ENCODE measurements around the gene NPLOC4.

NPLOC4 gene

DNA sequence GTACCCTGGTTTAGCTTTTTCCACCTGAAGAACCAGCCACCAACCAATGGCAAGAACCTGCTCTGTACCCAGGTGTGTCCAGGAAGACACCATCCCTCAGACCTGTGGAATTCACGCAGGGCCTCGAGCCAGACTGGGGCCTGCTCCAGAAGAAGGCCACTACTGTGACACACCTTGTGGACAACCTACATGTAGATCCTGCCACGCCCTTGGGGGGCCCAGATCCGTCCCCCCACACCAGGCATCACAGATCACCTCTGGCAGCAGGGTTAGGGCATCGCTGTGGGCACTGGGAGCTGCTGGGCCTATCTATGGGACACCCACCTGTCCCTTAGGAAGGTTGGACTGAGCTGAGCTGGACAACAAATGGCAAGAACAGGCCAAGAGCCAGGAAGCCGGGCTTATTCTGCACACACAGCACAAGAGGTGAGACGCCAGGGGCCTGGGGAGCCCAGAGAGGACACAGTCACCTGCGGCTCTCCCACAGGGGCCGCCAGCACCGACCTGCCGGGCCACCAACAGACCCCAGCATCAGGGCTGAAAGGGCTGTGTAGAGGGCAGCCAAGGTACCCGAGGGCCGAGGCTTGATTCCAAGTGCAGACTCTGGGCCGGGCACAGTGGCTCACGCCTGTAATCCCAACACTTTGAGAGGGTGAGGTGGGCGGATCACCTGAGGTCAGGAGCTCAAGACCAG is 92.5 kb downstream of the NPLOC4 start:
- no peak for DNase-seq

DNA sequence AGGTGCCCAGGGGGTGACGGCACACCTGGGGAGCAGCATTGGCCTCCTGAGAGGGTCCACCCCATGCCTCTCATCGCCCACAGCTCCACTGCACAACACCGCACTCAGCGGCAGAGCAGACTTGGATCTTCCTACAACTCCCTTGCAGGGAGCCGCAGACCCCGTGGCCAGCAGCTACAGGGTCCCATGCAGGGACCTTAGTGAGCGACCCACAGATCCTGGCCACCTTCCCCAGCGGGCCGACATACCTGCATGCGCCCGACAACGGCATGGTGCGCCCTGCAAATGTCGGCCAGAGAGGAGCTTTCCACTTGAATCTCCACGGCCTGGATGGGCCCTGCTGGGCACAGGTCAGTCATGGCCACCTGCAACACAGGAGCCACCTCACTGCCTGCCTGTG is 93.2 kb downstream of the NPLOC4 start:
- no peak for DNase-seq

DNA sequence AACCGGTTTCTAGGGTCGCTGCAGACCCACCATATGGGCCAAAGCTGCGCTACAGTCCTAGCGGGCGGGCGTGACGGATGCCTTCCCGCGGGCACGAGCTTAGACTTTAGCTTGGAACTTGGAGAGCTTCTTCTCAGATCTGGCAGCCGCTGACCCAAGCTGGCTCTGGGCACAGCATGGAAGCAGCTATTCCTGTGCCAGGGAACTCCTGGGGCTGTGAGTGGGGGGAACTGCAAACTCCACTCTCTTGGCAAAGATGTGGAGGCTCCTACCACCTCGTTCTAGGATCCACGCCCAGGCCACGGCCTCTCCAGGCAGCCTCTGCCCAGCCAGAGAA is 93.6 kb downstream of the NPLOC4 start:
- no peak for DNase-seq

DNA sequence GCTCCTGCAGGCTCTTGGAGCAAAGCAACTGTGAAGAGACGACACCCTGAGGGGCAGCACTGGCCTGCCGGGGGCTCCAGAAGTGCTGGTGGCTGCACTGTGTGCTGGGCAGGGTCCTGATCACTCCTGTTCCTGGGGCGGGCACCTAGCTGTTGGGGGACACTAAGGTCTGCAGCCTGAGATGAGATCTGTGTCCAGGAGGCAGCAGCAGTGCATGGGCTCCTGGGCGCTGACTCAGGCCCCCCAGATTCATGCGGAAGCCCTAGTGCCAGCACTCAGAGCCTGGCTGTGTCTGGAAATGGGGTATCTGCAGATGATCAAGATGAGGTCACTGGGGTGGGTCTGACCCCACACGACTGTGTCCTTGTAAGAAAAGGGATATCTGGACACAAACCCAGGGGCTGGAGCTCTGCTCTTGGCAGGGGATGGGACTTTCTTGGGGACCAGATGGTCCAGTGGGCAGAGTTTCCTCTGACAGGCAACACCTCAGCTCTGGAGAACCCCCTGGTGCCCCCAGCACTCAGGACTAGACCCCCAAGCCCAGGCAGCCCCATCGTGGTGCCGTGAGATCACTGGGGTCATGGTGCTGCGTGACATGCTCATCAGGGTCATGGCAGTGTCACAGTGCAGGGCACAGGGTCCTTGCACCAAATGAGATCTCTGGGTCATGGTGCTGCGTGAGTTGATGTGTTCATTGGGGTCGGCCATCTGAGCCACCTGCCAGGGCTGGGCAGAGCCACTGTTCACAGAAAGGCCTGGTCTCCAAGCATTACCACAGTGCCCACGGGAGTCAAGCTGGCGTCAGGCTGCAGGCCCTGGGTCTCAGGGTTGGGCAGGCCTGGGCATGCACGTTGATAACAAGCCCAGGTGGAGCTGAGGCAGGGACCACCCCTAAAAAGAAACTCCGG is 94.2 kb downstream of the NPLOC4 start:
- no peak for DNase-seq

DNA sequence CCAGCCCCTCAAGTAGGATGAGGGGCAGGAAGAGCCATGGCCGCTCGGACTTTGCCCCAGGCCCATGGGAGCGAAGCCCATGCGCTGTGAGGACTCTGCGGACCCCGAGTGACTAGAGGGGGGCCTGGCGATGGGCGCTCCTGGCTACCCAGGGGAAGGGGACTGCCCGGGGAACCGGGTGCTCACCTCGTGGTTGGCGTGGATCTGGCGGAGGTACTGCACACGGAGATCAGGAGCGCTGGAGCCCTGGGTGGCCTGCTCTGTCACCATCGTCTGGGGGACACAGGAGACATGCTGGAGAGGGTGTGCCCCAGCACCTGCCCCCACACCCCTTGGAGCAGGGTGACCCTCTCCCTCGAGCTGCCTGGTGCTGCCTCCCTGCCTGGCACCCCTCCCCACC is 95.8 kb downstream of the NPLOC4 start:
- DNase-seq, result no peak

DNA sequence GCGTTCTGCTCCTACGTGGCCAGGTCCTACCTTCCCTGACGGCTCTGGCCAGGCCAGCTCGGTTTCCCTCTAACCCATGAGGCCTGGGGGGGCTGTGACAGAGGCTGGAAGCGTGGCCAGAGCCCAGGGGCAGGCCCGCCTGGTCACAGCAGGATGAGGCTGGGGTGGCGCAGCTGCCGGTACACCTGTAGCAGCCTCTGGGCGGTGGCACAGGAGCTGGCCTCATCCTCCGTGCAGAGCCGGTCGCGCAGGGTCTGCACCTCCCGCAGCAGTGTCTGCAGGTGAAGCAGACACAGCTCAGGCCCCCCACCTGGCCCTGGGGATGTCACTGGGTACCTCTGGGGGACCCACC is 96.3 kb downstream of the NPLOC4 start:
- no peak for DNase-seq

DNA sequence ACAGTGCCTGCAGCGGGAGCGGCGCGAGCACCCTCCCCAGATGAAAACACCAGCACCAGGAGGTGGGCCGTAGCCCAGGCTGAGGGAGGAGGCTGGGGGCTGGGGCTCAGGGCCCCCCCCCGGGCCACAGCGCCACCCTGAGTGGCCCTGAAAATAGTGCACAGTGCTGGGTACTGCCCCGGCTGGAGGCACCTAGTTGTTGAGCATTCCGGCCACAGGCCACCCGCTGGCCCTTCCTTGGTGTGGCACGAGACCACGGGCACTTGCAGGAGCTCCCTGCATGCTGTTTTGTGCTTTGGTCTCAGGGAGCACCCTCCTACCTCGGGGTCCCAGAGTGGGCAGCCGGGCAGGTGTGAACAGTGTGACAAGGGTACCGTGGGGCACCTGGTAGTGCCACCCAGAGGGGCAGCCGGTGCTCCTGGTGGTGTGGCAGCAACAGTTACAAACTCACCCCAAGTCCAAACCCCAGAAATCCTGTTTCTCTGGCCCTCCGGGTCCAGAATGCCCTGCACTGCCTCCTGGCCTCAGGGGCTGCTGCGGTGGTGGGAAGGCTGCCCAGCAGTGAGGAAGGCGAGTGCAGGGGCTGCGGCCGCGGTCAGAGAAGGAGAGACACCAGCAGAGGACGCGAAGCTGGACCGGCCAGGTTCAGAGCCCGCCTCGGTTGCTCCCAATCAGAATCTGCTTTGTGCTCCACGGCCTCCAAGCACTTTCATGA is 96.8 kb downstream of the NPLOC4 start:
- DNase-seq, result no peak

DNA sequence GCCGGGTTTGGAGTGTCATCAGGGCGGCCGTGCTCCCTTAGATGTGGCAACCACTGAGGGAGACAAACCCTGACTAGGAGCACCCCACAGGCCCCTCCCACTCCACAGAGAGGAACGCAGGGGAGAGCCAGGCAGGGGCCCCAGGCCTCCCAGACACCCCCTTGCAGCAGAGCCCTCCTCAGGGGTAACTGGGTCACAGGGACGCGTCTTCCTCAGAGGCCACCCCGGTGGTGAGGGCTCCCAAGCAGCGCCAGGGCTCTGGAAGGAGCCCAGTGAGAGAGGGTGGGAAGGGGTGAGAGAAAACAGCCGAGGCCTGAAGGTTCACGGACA is 97.4 kb downstream of the NPLOC4 start:
- no peak for DNase-seq

DNA sequence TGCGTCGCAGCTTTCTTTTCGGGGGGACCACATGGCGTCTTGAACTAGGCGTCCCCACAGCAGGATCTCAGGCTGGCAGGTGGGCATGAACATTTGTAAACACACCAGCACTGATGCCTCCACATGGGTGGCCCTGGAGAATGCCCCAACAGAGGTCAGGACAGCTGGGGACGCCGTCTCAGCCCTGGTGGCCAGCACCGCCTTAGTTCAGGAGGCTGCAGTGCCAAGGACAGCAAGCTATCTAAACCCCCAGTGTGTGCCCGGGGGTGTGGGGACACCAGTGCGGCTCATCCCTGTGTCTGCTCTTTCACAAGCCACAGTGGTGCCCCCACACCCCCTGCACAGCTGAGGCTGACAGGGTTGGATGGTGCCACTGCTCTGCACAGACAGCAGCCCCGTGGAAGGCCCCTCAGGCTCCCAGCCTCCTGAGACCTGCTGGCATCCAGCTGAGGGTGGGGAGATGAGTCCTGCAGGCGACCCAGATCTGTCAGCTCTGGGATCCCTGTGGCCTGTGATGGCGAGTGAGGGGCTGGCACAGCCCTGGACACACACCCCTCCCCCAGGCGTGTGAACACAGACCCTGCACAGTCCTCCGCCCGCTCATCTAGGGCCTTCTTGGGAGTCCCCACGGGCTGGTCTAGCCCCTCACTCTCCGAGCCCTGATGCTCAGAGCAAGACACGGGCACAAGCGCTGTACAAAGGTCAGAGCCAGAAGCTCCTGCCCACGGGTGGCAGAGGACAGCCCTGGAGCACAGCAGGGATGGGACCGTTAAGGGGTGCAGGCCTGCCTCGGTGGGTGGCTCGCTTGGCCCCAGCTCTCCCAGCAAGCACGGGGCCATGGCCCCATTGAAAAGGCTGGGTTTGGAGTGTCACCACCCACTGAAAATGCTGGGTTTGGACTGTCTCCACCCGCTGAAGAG is 98.0 kb downstream of the NPLOC4 start:
- DNase-seq, result no peak

DNA sequence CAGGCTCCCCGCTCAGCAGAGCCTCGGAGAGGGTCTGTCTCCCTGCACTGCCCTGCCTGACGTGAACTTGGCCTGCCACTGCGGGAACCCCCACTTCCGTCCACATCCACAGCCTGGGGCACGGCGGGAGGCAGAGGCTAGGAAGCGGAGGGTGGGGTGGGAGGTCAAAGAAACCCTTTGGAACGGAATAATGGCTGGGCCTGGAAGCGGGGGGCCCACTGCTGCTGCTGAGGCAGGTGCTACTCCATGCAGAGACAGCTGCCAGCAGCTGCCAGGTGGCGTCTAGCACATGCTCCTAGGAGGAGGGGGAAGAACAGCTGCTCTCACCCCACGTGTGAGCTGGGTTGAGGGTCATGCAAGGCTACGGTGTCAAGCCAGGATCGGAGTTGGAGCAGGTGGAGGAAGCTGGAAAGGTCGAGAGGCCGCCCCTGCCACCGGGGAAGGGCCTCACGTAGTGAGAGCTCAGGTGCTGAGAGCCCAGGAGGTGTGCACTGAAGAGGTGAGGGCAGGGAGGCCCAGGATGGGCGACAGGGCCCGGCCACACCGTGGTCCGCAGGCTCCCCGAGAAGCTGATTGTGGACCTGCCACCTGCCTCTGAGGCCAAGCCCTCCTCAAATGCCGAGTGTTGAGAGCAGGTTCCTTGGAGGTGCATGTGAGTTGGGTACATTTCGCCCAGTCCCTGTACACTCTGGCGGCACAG is 98.9 kb downstream of the NPLOC4 start:
- no peak for DNase-seq

DNA sequence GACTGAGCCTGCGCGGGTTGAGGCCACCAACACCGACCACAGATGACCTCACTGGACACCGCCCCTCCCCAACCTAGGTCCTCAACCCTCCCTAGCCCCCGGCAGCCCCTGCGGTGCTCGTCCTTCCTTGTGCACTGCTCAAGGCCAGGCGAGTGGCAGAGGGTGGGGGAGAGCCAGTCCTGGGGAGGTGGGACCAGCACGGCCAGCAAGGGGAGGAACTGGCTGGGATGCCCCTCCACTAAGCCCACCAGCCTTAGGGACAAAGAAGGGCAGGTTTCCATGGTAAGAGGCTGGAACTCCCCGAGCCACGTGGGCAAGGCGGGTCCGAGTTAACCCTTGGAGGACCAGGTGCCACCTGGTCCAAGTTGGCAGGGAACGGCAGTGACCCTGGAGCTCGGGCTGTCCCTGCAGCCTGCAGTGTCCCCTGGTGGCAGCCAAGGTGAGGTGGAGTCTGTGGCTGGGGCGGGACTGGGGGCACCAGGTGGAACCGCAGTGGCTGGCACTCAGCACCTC is 99.5 kb downstream of the NPLOC4 start:
- DNase-seq, result peak in 1 of 2 experiments; percentile 15

DNA sequence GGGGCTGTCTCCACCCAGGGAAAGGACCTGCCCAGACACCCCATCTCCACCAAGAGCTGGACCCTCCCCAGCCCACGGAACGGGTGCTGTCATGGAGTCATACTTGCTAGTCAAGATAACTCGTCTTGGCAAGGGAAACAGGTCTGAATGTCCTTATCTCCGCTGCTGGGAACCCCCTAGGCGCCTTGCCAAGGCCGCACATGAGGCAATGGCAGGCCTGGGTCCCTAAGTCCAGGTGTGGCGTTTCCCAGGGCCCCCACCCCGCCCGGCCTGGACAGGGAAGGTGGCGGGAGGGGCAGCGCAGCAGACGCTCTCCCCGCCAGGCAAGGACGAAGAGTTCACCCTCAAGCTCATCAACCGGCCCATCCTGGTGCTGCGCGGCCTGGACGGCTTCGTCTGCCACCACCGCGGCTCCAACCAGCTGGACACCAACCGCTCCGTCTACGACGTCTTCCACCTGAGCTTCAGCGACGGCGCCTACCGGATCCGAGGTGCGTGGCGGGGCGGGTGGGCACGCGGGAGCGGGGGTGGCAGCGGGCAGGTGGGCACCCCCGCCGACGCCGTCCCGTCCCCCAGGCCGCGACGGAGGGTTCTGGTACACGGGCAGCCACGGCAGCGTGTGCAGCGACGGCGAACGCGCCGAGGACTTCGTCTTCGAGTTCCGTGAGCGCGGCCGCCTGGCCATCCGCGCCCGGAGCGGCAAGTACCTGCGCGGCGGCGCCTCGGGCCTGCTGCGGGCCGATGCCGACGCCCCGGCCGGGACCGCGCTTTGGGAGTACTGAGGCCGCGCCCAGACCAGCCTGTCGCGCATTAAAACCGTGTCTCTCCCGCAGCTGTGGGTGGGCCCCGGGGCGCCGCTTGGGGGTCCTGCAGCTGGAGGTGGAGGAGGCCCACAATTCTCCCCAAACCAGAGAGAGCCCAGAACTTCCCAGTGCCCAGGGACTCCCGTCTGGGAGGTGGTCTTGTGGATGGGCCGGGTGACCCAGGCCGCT is 100.3 kb downstream of the NPLOC4 start:
- no peak for DNase-seq

DNA sequence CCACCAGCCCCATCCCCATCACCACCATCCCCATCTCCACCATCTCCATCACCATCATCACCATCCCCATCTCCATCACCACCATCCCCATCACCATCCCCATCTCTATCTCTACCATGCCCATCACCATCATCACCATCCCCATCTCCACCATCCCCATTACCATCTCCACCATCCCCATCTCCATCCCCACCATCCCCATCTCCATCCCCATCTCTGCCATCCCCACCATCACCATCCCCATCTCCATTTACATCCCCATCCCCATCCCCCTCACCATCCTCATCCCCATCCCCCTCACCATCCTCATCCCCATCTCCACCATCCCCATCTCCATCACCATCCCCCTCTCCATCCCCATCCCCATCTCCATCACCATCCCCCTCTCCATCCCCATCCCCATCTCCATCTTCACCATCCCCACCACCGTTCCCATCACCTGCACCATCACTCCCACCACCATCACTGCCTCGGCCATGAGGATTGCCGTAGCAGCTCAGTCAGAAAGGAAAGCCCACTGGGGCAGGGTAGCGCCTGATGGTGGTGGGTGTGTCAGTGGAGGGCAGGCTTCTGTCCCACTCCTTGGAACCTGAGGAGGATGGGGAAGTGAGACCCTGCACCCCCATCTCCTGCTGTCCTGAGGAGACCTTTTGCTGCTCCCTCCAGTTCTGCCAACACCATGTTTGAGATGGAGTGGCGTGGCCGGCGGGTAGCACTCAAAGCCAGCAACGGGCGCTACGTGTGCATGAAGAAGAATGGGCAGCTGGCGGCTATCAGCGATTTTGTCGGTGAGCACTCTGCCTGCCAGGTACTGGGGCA is 101.2 kb downstream of the NPLOC4 start:
- no peak for DNase-seq

DNA sequence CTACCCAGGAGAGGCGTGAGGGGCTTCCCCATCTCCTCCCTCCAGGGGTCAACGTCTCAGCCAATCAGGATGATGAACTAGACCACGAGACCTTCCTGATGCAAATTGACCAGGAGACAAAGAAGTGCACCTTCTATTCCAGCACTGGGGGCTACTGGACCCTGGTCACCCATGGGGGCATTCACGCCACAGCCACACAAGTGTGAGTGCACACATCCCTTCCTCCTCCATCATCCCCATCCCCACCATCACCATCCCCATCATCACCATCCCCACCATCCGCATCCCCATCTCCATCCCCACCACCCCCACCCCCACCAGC is 101.9 kb downstream of the NPLOC4 start:
- no peak for DNase-seq

DNA sequence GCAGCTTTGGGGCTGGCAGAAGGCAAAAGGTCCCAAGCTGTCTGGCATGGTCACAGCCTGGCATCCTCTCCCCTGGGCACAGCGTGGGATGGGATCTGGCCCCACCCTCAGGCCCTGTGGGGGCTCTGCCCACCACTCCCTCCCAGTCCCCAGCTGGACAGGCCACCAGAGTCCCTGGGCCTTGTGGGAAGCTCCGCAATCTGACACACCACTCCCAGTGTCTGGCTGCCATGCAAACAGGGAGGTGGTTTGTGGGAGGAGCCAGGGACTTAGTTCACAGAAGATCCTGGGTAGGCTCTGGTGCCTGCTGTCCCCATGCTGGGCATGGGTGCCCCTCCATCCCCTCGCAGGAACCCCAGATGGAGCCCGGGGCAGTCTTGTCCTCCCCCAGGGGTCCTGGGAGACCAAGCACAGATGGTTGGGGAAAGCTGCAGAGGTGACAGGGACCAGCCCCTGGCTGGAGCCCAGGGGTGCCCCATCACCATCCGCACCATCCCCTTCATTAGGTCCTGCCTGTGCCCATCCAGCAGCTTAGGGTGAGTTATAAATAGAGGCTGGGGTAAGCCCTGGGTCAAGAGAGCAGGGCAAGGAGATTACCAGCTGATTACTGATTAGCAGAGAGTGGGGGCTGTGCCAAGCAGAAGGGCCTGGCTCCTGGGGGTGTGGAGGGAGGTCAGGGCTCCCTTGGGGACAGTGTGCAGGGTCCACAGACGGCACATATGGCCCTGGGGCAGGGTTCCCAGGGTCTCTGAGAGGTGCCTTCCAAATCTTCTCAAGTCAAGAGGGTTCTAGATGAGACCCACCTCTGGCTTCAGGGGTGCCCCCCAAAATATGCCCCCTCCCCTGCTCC is 102.5 kb downstream of the NPLOC4 start:
- DNase-seq, result no peak

DNA sequence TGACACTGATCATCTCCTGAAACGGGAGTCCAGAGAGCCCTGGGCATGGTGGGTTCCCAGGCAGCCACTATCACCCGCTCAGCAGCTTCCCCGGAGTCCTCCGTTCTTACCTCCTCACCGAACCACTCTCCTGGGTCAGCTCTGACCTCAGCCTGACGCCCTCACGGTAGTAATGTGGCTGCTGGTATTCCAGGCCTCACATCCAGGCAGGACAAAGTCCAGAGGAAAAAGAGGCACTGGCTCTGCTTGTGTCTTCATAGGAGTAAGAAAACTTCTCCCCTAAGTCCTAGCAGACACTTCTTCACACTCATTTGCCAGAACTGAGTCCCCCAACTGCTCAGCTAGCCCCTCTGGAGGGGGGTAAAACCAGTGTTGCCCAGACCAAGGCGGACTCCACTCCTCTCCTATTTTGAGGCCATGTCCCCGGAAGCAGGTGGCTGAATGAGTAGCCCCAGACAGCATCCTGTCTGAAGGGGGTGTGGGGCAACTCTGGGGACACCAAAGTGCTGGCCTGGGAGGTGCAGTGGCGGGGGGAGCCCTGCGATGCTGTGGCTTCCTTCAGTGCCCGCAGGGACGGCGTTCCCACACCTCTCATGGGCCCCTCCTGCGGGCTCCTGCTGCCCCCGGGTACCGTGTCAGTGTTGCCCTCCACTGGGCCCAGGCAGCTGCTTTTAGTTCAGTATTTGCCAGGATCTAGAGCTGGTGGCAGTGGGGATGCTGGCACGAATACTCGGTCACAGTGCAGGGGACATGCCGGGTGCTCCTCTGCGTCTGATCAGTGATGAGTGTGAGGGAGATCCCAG is 103.4 kb downstream of the NPLOC4 start:
- no peak for DNase-seq

DNA sequence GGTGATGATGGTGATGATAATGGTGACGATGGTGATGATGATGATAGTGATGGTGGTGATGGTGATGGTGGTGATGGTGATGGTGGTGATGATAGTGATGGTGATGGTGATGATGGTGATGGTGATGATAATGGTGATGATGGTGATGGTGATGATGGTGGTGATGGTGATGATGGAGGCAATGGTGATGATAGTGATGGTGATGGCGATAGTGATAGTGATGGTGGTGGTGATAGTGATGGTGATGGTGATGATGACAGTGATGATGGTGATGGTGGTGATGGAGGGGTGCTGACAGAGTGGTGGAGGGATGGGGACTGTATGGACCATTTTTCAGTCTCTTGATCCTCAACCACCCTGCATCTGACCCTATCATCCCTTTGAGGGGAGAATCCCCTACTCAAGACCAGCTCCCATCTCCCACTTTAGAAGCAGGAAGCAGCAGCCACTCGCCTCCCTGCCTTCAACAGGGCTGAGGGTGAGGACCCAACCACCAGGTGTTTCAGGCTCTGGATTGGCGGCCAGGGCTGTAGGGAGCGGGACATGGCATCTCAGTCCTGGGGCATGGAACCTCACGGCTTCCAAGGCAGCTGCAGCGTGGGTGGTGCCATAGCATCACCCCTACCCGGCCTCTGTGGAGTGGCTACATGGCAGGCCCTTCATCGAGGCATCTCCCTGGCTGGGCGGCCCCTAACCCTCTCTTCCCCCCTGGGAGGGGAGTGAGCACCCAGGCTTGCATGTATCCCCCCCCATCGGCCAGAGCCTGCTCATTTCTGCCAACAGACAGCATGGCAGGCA is 104.2 kb downstream of the NPLOC4 start:
- DNase-seq, result no peak
